ENCODE data around the gene TTLL12. TPM values are rescaled to one million over a fixed set of nuclear protein-coding genes. Genes with fewer than 3 reads are reported as not detected.

TTLL12 gene
- total RNA-seq (2014; rRNA removed; shearing (Covaris generic)) = 102 and 113 TPM in 2 replicates
- polyA plus RNA-seq (2015; cell fraction: cytosol; rRNA removed) = 85.4 and 90.9 TPM in 2 replicates
- 78.7 and 86.7 TPM in 2 replicates for polyA plus RNA-seq (2015; cell fraction: nucleus; rRNA removed)

DNA sequence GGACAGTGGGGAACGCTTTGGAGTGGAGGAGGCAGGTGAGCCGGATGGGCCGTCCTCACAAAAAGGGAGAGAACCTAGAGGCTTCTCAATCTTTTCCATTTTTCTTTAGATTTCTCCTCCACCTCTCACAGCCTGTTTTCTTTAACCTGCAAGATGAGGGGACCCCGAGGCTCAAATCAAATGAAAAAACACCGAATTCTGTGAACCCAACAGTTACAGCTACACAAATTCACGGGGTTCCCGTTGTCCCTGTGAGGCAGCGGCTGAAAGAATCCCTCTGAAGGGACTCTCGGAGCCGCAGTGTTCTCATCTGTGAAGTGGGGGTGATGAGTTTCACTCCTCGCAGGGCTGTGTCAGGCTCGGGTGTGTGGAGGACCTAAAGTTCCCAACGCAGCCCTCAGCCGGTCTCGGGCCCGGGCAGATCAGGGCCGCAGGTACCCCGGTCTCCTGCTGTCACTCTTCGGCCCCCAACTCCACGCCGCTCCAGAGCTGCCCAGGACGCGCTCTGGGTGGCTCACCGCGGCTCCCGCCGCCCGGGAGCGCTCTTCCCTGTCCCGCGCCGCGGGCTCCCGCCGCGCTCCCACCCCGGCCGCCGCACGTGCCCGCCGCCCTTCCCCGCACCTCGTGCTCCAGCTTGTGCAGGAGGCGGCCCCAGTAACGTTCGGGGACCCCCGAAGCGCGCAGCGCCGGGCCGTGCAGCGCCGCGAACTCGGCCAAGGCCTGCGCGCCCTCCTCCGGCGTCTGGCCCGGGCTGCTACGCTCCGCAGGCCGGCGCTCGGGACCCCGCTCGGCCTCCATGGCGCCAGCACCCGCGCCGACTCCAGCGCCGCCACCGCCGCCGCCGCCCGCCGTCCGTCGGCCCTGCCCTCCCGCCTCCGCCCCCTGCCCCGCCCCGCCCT lies at the start of gene TTLL12:
TTLL12 (minus strand) TSS at position 863 of the 899 bp plus-strand sequence; CDS start at position 798, 65 bp downstream.
- peak; percentile 23 for DNase-seq (ENCODE audit: low read depth)

DNA sequence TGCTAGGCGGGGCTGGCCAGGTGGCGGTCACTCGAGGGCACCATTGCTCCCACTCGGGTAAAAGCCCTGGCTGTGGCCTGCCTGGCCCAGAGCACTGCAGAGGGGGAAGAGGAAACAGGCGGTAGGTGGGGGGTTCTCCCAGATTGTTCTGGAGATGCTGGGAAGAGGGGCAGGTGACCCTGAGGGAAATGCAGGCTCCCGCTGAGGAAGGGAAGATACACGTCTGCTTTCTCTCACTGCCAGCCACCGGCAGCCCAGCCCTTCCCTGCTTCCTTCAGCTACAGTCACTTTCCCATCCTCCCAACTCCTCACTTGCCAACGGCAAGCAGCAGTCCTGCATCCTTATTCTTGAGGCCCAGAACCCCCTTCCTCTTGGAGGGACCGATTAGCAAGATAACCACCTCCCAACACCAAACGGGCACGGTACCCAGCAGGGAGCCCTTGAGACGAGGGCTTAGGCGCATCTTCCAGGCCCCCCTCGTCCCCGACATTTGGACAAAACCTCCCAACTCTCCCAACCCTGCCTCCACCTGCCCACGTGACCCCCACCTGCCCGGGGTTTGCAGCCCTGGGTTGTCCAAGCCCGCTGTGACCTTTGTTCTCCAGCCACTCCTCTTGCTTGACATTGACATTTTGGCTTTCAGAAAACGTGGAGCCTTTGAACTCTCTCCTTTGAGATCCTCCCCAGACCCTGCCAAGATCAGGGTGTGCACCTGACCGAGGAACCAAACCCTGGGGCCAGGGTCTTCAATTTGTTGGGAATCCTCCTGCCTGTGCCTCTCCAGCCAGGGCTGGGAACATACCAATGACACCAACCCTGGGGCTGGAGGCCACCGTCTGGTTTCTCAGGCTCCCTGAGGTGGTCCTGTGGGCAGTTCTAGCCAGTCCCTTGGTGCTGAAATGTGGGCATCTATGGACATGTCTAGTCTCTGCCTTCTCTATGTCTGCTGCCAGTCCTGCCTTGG lies 48.8 kb upstream of the TTLL12 start:
- no peak for DNase-seq (ENCODE audit: low read depth)

DNA sequence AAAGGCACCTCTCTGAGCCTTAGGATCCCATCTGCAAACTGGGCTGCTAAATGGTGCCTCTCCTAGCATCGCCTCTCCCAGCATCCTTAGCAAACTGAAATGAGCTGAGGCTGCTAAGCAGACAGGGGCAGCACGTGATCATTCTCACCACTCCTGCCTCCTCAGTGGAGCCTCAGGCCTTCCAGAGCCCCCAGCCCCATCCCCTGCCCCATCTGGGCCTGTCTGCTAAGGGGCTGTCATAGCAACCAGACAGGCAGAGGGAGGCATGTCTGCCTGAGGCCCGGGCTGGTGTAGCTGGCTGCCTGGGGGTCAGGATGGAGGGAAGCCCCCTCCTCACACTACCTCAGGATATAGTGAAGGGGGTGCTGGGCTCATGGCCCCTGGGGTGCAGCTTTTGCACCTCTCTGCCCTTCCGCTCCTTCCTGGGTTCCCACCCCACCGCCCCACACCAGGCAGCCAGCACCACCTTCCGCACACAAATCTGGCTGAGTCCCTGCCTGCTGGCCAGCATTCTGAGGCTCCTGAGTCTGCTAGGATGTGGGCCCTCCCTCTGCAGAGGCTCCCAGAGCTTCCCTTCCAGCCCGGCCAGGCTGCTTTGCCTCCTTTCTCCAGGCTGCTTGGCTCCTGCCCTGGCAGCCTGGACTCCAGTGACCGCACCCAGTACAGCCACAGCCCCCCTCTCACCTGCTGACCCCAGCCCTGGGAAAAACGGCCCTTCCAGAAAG lies 47.5 kb upstream of the TTLL12 start:
- DNase-seq (ENCODE audit: low read depth) = no peak

DNA sequence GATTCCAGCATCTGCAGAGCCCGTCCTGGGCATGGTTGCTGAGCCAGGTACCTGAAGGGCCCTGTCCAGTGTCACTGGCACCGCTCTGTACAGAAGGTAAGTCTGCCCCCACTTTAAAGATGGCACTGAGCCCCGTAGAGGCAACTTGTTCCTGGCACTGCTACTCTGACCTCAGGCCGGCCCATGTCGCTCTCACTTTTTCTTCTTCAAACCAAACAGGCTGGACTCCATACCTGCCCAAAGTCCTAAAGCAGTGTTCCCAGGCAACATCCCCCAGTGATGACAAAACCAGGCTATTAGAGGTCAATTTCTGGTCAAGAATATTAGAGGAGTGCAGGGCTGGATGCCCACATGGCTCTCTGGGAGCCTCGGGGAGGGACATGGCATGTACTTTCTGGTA lies 46.6 kb upstream of the TTLL12 start:
- no peak for DNase-seq (ENCODE audit: low read depth)

DNA sequence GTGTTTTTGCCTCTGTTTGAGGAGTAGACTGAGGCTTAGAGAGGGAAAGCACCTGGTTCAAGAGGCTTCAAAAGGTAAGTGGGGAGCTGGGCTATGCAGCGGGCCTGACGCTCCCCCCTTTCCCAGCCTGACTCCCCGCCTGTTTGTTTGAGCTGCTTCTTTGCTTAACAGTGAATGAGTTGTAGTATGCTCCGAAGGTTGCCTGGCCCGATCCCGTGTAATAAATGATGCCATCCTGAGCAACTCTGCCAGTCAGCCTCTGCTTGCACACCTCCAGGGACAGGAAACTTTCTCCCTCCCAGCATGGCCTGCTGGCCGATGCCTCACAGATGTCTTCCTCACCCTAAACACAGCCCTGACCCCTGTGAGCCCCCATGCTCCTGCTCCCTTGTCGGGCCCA lies 45.5 kb upstream of the TTLL12 start:
- DNase-seq (ENCODE audit: low read depth) = no peak

DNA sequence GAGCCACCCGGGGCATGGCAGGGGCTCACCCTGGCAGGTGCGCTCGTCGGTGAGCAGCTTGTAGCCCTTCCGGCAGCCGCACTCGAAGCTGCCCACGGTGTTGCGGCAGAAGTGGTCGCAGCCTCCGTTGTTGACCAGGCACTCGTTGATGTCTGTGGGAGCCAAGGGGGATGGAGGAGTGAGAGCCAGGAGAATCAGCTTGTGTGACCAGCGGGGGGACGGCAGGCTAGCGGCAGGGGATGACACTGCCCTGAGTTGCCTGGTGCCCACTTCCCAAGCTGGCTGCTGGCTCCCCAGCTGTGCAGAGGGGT lies 44.7 kb upstream of the TTLL12 start:
- no peak for DNase-seq (ENCODE audit: low read depth)

DNA sequence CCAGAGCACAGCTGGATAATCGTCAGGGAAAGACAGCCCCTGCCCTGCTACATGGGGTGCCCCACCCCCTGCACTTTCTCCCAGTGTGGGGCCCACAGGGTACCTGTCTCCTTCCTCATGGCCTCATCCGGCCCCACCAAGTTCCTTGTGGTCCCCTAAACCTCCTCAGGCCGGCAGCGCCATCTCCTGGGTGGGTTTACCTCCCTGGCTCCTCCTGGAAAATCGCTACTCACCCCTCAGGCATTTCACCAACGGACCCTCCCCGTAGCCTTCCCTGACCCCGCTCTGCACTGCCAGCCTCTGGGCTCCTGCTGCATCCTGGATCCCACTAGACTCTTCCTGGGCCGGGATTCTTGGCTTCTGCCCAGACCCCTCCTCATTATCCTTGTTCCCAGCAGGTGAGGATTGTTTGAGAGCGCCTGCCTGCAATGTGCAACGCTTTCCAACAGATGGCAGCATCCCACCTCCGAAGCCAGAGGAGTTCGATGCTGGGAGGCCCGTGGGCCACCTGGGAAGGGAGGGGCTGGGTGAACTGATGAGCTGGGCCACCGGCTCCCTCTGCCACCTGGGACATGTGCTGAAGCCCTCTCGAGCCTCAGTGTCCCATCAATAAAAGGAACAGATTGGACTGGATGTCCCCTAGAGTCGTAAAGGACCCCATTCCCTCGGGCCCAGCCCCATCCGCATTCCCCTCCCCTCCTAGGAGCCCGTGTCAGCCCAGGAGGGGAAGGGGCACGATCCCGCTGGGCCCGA lies 44.2 kb upstream of the TTLL12 start:
- peak; percentile 47 for DNase-seq (ENCODE audit: low read depth)

DNA sequence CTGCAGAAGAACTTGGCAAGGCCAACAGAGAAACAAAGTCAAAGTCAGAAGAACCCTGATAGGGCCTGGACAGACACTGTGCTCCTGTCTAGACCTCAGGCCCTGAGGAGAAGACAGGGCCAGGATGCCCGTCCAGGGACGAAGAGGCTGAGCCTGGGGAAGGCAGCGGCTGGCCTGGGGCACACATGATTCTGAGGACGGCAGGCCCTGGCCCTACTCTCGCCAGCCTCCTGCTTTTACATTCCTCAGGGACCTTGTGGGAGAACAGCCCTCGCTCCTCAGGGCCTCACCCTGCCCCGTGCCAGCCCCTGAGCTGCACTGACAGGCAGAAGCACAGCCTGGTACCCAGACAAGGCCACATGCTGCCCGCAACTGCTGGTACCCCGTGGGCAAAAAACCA lies 43.6 kb upstream of the TTLL12 start:
- DNase-seq (ENCODE audit: low read depth) = no peak

DNA sequence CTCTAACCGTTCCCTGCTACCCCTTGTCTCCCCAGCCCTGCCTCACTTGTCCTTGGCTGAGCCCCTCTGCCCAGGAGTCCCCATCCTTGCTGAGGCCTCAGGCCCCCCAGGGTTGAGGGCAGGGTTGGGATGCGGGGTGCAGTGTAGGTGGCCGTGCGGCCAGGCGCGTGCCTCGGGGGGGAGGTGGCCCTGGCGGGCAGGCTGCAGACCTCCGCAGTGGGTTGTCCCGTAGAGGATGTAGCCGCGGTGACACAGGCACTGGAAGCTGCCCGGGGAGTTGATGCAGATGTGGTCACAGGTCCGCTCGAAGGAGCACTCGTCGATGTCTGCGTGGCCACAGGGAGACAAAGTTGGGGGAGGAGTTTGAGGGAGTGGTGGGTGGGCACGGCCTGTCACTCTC lies 41.9 kb upstream of the TTLL12 start:
- DNase-seq (ENCODE audit: low read depth) = no peak

DNA sequence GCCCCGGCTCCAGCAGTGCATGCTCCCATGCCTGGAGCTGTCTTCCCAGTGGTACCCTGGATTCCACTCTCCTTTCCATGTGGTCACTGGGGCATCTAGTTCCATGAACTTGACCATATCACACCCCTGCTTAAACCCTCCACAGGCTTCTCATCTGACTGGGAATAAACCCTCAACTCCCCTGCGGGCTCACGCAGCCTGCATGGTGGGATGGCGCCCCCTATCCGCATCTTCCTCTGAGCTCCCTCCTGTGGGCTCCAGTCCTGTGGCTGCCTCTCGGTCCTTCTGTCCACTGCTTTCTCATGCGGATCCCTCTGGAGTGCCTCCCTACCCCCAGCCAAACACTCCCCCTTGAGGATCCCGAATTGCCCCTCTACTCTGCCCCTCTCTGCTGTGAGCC lies 41.4 kb upstream of the TTLL12 start:
- peak; percentile 14 for DNase-seq (ENCODE audit: low read depth)

DNA sequence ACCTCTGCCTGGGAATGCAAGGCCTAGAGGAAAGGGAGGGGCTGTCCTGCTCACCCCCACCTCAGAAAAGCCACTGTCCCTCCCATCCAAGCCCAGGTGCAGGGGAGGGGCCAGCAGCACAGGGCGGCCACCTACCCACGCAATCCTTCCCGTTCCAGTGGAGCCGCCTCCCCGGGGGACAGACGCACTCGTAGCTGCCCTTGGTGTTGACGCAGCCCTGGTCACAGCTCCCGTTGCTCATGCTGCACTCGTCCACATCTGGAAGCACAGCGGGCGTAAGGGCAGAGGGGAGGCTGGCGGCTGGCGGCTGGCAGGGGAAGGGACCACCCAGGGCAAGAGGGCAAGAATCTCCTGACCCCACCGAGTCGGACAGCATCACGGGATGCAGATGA lies 40.3 kb upstream of the TTLL12 start:
- no peak for DNase-seq (ENCODE audit: low read depth)

DNA sequence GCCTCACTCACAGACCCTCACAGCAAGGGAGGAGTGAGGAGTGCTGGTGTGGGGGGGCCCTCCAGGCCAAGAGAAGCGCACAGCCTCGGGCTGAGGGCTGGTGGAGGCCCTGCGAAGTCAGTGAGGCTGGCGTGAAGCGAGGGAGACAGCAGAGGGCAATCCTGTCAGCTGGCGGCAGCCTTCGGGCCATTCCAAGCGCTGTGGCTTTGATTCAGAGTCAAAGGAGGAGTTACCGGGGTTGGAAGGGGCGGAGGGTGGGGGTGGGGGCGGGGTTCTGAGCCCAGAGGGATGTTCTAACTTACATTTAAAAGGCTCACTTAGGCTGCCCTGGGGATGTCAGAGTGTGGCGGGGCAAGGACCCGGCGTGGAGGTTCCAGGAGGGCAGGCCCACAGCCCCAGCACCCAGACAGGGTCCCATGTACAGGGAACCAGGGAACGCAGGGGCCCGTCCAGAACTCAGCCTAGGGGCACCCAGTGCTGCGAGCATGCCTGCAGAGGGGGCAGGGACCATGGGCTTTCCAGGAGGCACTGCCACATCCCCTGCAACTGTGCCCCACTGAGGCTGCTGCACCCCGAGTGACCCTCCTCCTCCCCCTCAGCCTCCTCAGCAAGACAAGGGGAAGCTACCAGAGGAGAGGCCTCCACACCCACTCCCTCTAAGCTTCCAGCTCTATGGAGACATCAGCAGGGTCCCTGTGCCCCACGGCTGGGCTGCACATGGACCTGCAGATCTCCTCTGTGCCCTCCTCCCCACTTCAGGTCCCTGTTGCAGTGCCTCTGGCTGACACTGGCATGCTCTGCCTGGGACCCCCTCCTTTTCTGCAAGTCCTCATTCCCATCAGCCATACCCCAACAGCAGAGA lies 39.7 kb upstream of the TTLL12 start:
- DNase-seq (ENCODE audit: low read depth) = no peak

DNA sequence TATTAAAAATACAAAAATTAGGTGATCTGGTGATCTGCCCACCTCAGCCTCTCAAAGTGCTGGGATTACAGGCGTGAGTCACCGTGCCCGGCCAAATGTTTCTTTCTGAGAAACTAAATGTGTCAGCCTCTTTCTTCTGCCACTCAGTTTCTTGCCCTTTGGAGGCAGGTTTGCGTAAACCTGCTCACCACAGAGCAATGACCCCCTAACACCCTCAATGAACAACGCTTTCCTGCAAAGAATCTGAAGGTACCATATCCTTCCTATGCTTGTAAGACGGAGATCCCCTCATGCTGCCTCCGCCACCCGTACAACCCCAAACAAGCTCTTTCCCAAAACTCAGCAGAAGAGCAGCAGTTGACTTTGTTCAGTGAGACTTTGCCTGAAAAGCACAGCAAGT lies 38.7 kb upstream of the TTLL12 start:
- peak; percentile 23 for DNase-seq (ENCODE audit: low read depth)

DNA sequence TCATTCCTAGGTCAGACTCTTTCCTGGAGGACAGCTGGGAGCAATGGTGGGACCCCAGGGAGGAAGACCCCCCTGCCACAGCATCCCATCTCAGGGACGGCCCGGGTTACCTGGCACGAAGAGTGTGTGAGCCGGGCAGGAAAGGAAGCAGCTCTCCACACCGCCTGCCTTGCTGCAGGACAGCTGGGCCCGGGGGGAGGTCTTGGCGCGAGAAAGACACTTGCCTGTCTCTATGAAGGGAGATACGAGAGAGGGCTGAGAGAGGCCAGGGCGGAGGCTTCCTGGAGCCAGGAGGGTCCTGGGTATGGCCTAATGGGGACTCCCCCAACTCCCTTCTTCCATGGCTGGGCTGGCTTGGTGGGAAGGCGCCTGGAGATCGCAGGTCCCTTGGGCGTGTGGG lies 36.1 kb upstream of the TTLL12 start:
- no peak for DNase-seq (ENCODE audit: low read depth)

DNA sequence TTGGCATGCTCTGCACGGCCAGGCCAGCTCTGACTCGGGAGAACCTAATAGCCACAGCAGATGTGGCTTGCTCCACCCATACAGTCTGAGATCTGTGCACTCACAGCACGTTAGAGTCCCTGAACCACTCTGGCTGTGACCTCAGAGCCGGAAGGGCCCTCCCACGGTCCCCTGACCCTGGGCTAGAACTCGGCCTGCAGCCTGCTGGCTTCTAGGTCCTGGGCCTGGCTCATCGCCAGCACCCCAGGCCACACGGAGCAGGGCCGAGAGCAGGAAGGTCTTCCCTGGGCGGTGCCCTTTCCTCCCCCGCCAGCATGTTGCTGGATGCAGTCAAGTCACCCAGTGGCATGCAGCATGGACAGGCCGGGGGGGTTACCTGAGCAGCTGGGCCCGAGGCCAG lies 35.3 kb upstream of the TTLL12 start:
- no peak for DNase-seq (ENCODE audit: low read depth)

DNA sequence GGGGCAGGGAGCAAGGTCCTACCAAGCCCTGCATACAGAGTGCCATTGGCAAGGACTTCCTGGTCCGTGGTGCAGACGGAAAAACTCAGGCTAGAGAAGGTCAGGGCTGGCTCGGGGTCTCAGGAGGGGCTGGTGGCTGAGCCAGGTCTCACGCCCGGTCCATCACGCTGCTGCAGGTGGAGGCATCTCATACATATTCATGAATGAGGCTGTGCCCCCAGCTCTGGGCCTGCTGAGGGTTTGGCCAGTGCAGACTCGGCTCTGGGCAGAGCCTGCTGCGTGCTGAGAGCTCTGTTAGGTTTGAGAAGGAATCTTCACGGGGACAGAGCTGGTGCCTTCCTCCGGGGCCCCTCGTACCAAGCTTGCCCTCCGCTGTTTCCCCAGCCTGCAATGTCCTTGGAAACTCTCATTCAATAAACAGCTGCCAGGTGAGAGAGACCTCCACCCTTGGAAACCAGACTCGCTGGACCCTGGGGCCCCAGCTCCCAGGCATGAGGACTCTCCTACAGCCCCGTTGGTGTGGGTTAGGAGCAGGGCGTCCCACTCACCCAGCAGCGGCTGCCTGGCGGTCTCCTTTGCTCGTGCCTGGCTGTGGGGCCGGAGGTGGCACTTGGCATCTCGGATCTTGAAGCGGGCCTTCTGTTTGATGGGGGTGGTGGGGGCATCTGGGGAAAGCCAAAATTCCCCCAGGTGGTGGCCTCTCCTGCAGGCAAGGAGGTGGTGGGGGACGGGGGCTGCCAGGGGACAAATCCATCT lies 33.9 kb upstream of the TTLL12 start:
- no peak for DNase-seq (ENCODE audit: low read depth)

DNA sequence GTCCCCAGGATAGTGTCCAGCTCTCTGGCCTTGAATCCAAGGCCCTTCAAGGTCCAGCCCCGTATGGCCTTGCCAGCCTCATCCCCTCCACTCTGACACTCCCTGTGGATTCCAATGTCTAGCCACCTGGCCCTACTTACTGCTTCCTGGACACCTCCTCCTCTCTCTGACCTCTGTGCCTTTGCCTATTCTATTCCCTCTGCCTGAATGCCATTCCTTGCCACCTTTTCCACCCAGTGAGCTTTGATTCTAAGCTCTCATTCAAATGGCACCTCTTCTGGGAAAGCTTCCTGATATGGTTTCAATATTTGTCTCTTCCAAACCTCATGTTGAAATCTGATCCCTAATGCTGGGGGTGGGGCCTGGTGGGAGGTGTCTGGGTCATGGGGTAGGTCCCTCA lies 31.9 kb upstream of the TTLL12 start:
- no peak for DNase-seq (ENCODE audit: low read depth)

DNA sequence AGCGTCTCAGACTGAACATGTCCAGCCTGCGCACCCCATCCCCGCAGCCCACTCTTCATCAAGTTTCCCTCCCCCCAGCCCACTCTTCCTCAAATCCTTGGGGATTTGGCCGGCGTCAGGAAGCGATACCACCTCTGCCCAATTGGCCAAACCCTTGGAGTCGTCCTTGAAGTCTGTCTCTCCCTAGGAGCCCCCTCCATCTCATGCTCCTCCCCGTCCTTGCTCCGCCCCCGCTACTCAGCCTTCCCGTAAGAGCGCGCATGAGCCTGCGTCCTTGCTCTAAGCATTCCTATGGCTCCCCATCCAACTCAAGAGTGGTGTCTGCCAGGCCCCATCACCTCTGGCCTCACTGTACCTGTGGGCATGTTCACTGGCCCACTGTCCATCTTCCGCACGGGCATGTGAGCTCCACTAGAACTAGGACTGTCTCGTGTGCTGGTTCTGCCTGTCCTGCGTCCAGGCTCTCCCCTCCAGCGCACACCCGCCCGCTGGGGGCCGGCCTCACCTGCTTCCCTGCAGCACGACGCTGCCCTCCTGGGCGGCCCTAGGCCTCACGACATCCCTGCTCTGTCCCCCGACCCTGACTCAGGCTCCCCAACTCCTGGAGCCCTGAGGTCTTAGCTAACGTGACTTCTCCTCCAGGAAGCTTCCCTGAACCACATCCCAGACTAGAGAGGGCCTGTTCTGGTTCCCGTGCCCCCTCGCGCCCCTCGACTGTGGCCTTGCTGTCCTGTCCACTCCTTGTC lies 30.5 kb upstream of the TTLL12 start:
- DNase-seq (ENCODE audit: low read depth) = no peak
